Brain microvascular endothelial cell (primary cell): ENCODE results near the gene TMEM31.

Source experiments
- DNase-seq: peaks from one replicate; pipeline ENCODE4 v3.0.0-alpha.2; 2020
- H3K27ac ChIP-seq: fragments of 250-450 bp; sonication (Bioruptor Pico); 2 replicates; pipeline ENCODE4 v1.5.1; 2020; ENCODE audit warnings: mild to moderate bottlenecking, moderate library complexity
- H3K27me3 ChIP-seq: fragments of 250-450 bp; sonication (Bioruptor Pico); replicated peaks from 2 replicates; pipeline ENCODE4 v1.5.1; 2020; ENCODE audit warnings: mild to moderate bottlenecking
- H3K36me3 ChIP-seq: fragments of 250-450 bp; sonication (Bioruptor Pico); replicated peaks from 2 replicates; pipeline ENCODE4 v1.5.1; 2020; ENCODE audit warnings: mild to moderate bottlenecking
- H3K4me3 ChIP-seq: 2 replicates; pipeline ENCODE4 v1.5.1; 2011; ENCODE audit warnings: low read depth, mild to moderate bottlenecking, control low read depth, low read length, moderate library complexity
- CTCF ChIP-seq: IDR thresholded peaks from 2 replicates; pipeline ENCODE4 v1.5.1; 2011; ENCODE audit warnings: low read depth, mild to moderate bottlenecking, moderate library complexity, low read length, control low read depth, inconsistent platforms; ENCODE audit errors: missing control alignments
- in situ Hi-C: cut with HindIII; loops from 2 replicates; pipeline ENCODE4 v1.10.0; 2017; ENCODE audit warnings: low sequenced_read_pairs, low pct_ligation_motif_present

TMEM31 gene

GRCh38 chrX:103716962-103717361 is 6.3 kb downstream of the TMEM31 start:
- no peak for TF ChIP-seq CTCF
- no peak for DNase-seq
- no peak overlapping the region for H3K27ac ChIP-seq
- H3K4me3 ChIP-seq = no peak overlapping the region
- no peaks in the 10 kb centered on the region for H3K27me3 ChIP-seq
- no peaks in the 10 kb centered on the region for H3K36me3 ChIP-seq
- in situ Hi-C loops = no loop called here

GRCh38 chrX:103718120-103718519 is 7.4 kb downstream of the TMEM31 start:
- in situ Hi-C loops = no loop called here
- Histone ChIP-seq H3K36me3 (no peaks in the 10 kb centered on the region), H3K27ac (no peak overlapping the region), H3K27me3 (no peaks in the 10 kb centered on the region), H3K4me3 (no peak overlapping the region)
- no peak for DNase-seq
- no peak for TF ChIP-seq CTCF

- Histone ChIP-seq H3K36me3 (no peaks in the 10 kb centered on the region), H3K27me3 (no peaks in the 10 kb centered on the region), H3K27ac (no peak overlapping the region), H3K4me3 (no peak overlapping the region)
- no peak for TF ChIP-seq CTCF
- DNase-seq = peak; percentile 20
- in situ Hi-C loops = no loop called here
Observed at GRCh38 chrX:103722505-103722904, 11.8 kb downstream of the TMEM31 start.

GRCh38 chrX:103726477-103726876 is 15.8 kb downstream of the TMEM31 start:
- Histone ChIP-seq H3K27ac (no peak overlapping the region), H3K27me3 (no peaks in the 10 kb centered on the region), H3K4me3 (no peak overlapping the region), H3K36me3 (no peaks in the 10 kb centered on the region)
- no peak for TF ChIP-seq CTCF
- in situ Hi-C loops = no loop called here
- no peak for DNase-seq

- H3K36me3 ChIP-seq = no peaks in the 10 kb centered on the region
- no peak overlapping the region for H3K4me3 ChIP-seq
- in situ Hi-C loops = no loop called here
- DNase-seq = no peak
- no peak for TF ChIP-seq CTCF
- H3K27me3 ChIP-seq = no peaks in the 10 kb centered on the region
- H3K27ac ChIP-seq = no peak overlapping the region
Observed at GRCh38 chrX:103727115-103727514, 16.4 kb downstream of the TMEM31 start.

GRCh38 chrX:103729015-103729414 is 18.3 kb downstream of the TMEM31 start:
- Histone ChIP-seq H3K4me3 (no peak overlapping the region), H3K27me3 (no peaks in the 10 kb centered on the region), H3K27ac (no peak overlapping the region), H3K36me3 (no peaks in the 10 kb centered on the region)
- in situ Hi-C loops = no loop called here
- no peak for TF ChIP-seq CTCF
- DNase-seq = no peak
